Endothelial cell of coronary artery (primary cell): Measurements from ENCODE around the gene GJC3. TPM values are rescaled to one million over a fixed set of nuclear protein-coding genes. Genes with fewer than 3 reads are reported as not detected.

Experiments
- total RNA-seq: library from RNA; depleted of rRNA; stranded (reverse); fragments of >200 nt; gene quantifications from 2 replicates; pipeline ENCODE4 v1.2.3, GENCODE V29; 2014

The GJC3 gene, protein sequence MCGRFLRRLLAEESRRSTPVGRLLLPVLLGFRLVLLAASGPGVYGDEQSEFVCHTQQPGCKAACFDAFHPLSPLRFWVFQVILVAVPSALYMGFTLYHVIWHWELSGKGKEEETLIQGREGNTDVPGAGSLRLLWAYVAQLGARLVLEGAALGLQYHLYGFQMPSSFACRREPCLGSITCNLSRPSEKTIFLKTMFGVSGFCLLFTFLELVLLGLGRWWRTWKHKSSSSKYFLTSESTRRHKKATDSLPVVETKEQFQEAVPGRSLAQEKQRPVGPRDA
- total RNA-seq, result 0.09 and 0.18 TPM in 2 replicates

DNA sequence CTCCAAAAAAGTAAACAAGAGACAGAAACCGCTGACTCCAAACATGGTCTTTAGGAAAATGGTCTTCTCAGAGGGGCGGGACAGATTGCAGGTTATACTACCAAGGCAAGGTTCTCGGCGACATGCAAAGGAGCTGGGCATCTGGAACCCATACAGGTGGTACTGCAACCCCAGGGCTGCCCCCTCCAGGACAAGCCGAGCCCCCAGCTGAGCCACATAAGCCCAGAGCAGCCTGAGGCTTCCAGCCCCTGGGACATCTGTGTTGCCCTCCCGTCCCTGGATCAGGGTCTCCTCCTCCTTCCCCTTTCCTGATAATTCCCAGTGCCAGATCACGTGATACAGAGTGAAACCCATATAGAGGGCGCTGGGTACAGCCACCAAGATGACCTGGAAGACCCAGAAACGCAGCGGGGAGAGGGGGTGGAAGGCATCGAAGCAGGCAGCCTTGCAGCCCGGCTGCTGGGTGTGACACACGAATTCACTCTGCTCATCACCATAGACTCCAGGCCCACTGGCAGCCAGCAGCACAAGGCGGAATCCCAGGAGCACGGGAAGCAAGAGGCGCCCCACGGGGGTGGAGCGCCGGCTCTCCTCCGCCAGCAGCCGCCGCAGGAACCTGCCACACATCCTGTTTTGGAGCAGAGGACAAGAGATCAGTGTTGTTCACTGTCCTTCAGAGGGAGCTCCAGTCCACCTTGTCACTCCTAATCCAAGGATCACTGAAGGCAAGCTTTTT, at the start of gene GJC3:
GJC3 (minus strand) TSS at position 627 of the 736 bp plus-strand sequence; CDS start at position 627, 0 bp downstream.

DNA sequence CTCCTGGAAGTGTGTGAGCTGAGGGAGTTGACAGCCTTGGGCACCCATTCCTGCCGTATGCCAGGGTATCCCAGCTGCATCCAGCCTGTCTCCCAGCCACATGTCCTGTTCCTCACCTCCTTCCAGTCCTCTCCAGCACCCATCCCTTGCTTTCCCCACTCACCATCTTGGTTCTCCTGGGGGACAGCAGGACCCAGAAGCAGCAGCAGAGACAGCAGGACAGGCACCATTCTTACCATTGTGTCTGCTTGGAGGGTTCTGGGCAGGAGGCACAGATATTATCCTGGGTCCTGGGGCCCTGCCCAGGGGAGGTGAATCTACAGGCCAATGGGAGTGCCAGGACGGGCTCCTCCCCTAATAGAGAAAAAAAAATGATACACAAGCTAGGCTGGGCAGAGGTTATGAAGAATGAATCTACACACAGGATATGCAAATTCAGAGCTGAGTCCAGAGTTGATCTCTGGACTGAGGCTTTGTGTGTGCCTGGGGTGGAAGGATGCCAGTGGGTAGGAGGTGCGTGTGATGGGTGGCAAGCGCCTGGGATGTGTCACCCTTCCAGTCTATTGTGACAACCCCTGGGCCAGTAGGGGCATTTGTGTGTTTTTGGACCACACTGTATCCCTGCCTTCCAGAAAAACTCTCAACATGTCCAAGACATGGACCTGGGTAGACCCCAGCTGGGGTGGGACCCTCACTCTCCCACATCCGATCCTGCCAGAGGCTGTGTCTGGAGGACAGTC, 46.5 kb upstream of the GJC3 start, which contains the start of gene AZGP1:
AZGP1 (minus strand) TSS at position 250 of the 740 bp plus-strand sequence; CDS start at position 239, 11 bp downstream.

DNA sequence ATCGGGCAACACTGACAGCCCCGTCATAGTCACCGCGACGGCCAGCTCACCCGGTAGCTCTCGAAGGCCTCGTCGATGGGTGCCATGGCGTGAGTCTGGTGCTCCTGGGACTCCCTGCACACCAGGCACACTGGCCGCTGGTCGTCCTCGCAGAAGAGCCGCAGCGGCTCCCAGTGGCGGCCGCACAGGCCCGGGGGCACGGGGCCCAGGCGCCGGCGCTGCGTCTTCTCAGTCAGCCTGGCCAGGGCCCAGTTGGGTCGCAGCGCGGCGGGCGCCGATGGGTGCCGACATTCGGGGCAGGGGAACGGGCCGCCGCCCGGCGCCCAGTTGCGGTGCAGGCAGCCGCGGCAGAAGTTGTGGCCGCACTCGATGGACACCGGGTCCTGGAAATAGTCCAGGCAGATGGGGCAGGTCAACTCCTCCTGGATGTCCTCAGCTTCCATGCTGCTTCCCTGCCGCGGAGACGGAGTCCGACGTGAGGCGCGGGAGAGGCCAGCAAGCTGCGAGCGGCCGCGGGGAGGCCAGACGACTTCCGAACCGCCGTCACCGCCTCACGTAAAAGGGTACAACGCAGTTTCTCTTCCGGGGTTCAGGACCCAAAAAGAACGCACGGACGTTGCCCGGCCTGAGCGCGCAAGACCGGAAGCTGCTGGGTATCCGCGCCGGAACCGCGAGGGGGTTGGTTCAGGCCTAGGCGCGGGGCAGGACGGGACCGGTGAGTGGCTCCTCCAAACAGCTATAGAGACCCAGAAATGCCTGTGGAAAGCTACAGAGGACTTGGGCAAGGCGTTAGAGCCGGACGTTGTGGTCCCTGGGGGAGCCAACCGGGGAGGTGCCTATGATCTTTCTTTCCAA, 10.2 kb downstream of the GJC3 start, which contains the start of gene TRIM4:
TRIM4 (minus strand) TSS at position 572 of the 855 bp plus-strand sequence; CDS start at position 443, 129 bp downstream.

DNA sequence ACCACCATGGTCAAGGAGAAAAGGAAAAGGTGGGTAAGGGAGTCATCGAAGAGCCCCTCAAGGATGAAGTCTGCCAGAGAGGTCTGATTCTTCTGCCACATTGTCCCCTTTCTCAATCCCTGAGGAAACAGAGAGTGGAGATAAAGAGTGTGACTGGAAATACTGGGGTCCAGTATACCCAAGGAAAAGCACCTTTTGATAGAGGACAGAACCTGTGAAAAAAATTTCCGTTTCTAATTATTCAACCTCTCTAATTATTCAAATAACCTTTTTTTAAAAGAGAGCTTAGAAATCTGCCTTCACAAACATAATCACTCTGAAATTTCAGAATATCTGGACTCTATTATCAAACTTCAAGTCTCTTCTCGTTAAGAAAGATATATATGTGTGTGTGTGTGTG, 52.5 kb downstream of the GJC3 start, which contains the start of gene OR2AE1:
OR2AE1 (minus strand) TSS at position 101 of the 400 bp plus-strand sequence; CDS start at position 101, 0 bp downstream.

Other genes starting within 250 kb of the GJC3 start
- gene CYP3A5, start 249.6 kb downstream of the GJC3 start, total RNA-seq, result not detected in 2 replicates
- gene CYP3A7, start 194.4 kb downstream of the GJC3 start, total RNA-seq, result not detected in 2 replicates
- not detected in 2 replicates for gene CYP3A4, start 145.4 kb downstream of the GJC3 start, total RNA-seq
- not detected in 2 replicates for gene CYP3A43, start 101.6 kb downstream of the GJC3 start, total RNA-seq
- 0.09 and 0.18 TPM in 2 replicates for gene OR2AE1, start 52.6 kb downstream of the GJC3 start, total RNA-seq
- 13.6 and 22.7 TPM in 2 replicates for gene TRIM4, start 10.1 kb downstream of the GJC3 start, total RNA-seq
- gene AZGP1, start 46.4 kb upstream of the GJC3 start, total RNA-seq, result not detected in 2 replicates
- 30.4 and 38.8 TPM in 2 replicates for gene ZKSCAN1, start 86.0 kb upstream of the GJC3 start, total RNA-seq
- gene ZSCAN21, start 120.2 kb upstream of the GJC3 start, total RNA-seq, result 6.8 and 7.3 TPM in 2 replicates
- 20.7 and 21.0 TPM in 2 replicates for gene ZNF3, start 152.1 kb upstream of the GJC3 start, total RNA-seq
- 94.6 and 127 TPM in 2 replicates for gene COPS6, start 159.3 kb upstream of the GJC3 start, total RNA-seq
- 51.6 and 123 TPM in 2 replicates for gene MCM7, start 171.8 kb upstream of the GJC3 start, total RNA-seq
- gene AP4M1, start 172.0 kb upstream of the GJC3 start, total RNA-seq, result 20.4 and 28.5 TPM in 2 replicates
- gene TAF6, start 189.7 kb upstream of the GJC3 start, total RNA-seq, result 22.1 and 25.5 TPM in 2 replicates
- 34.2 and 36.7 TPM in 2 replicates for gene CNPY4, start 190.0 kb upstream of the GJC3 start, total RNA-seq
- 1.7 and 2.2 TPM in 2 replicates for gene MBLAC1, start 197.3 kb upstream of the GJC3 start, total RNA-seq
- gene LAMTOR4, start 219.3 kb upstream of the GJC3 start, total RNA-seq, result 114 and 120 TPM in 2 replicates
- gene TRAPPC14, start 229.1 kb upstream of the GJC3 start, total RNA-seq, result 7.3 and 8.5 TPM in 2 replicates
- gene GAL3ST4, start 239.0 kb upstream of the GJC3 start, total RNA-seq, result 0.36 and 1.1 TPM in 2 replicates
- 3.9 and 5.6 TPM in 2 replicates for gene GPC2, start 247.8 kb upstream of the GJC3 start, total RNA-seq
- 0.09 and 0.19 TPM in 2 replicates for gene STAG3, start 248.3 kb upstream of the GJC3 start, total RNA-seq